ENCODE results near the gene NDUFS5. TPM values are rescaled to one million over a fixed set of nuclear protein-coding genes. Genes with fewer than 3 reads are reported as not detected.
"Not testable (repeated sequence)": the region's sequence is repeated elsewhere in the genome, so short reads cannot be mapped to it uniquely, and the experiment has no call there.

The NDUFS5 gene
- total RNA-seq, 2 donors from 2014 or later: 229 to 270 TPM

GRCh38 chr1:39063191-39063590 lies 37.0 kb downstream of the NDUFS5 start:
- no peaks in the 10 kb centered on the region for H3K27me3 ChIP-seq
- H3K27ac ChIP-seq: peak overlapping the region; percentile 41
- H3K9me3 ChIP-seq: no peaks in the 10 kb centered on the region
- H3K4me3 ChIP-seq: no peak overlapping the region
- H3K4me1 ChIP-seq: no peaks in the 10 kb centered on the region
- no peak for DNase-seq
- no peak overlapping the region for H3K9ac ChIP-seq (ENCODE audit: low read depth in 2 of 2, low read length in 2 of 2)
- no peak for TF ChIP-seq CTCF (IDR thresholded peaks at IDR 0.05)
- H3K36me3 ChIP-seq: no peaks in the 10 kb centered on the region
- intact Hi-C loops (cut with DNase I): no loop called here

- H3K9me3 ChIP-seq: no peaks in the 10 kb centered on the region
- no peak for TF ChIP-seq CTCF (IDR thresholded peaks at IDR 0.05)
- intact Hi-C loops (cut with DNase I): no loop called here
- H3K9ac ChIP-seq (ENCODE audit: low read depth in 2 of 2, low read length in 2 of 2): no peak overlapping the region
- no peak overlapping the region for H3K4me3 ChIP-seq
- H3K27me3 ChIP-seq: no peaks in the 10 kb centered on the region
- peak overlapping the region; percentile 41 for H3K27ac ChIP-seq
- H3K36me3 ChIP-seq: no peaks in the 10 kb centered on the region
- H3K4me1 ChIP-seq: no peaks in the 10 kb centered on the region
- DNase-seq: no peak
Observed at GRCh38 chr1:39063775-39064174, 37.6 kb downstream of the NDUFS5 start.

- Histone ChIP-seq H3K9me3 (no peaks in the 10 kb centered on the region), H3K4me3 (no peak overlapping the region), H3K27me3 (no peaks in the 10 kb centered on the region), H3K36me3 (no peaks in the 10 kb centered on the region), H3K27ac (no peak overlapping the region), H3K4me1 (no peaks in the 10 kb centered on the region), H3K9ac (ENCODE audit: low read depth in 2 of 2, low read length in 2 of 2) (peak overlapping the region in 1 of 2 donors; percentile 12)
- TF ChIP-seq CTCF (IDR thresholded peaks at IDR 0.05): no peak
- DNase-seq: peak; percentile 60
- intact Hi-C loops (cut with DNase I): no loop called here
Observed at GRCh38 chr1:39065542-39065941, 39.4 kb downstream of the NDUFS5 start.

GRCh38 chr1:39068227-39068626 lies 42.1 kb downstream of the NDUFS5 start:
- H3K4me3 ChIP-seq; H3K27me3 ChIP-seq; intact Hi-C loops (cut with DNase I); H3K9ac ChIP-seq (ENCODE audit: low read depth in 2 of 2, low read length in 2 of 2); H3K27ac ChIP-seq; H3K4me1 ChIP-seq; DNase-seq; H3K36me3 ChIP-seq; H3K9me3 ChIP-seq: not testable (repeated sequence)

- DNase-seq; intact Hi-C loops (cut with DNase I); H3K4me3 ChIP-seq; H3K27ac ChIP-seq; H3K4me1 ChIP-seq; H3K9ac ChIP-seq (ENCODE audit: low read depth in 2 of 2, low read length in 2 of 2); H3K9me3 ChIP-seq; H3K36me3 ChIP-seq; H3K27me3 ChIP-seq: not testable (repeated sequence)
Observed at GRCh38 chr1:39071557-39071956, 45.4 kb downstream of the NDUFS5 start.

- no peaks in the 10 kb centered on the region for H3K4me1 ChIP-seq
- H3K9me3 ChIP-seq: no peaks in the 10 kb centered on the region
- H3K27ac ChIP-seq: no peak overlapping the region
- no peak overlapping the region for H3K9ac ChIP-seq (ENCODE audit: low read depth in 2 of 2, low read length in 2 of 2)
- no peaks in the 10 kb centered on the region for H3K36me3 ChIP-seq
- TF ChIP-seq CTCF (IDR thresholded peaks at IDR 0.05): no peak
- no peak overlapping the region for H3K4me3 ChIP-seq
- intact Hi-C loops (cut with DNase I): no loop called here
- H3K27me3 ChIP-seq: peaks cover 6% of the 10 kb centered on the region
- no peak for DNase-seq
Observed at GRCh38 chr1:39076127-39076798, 50.1 kb downstream of the NDUFS5 start.

All from colonic mucosa (tissue), 4 donors.